NCI-H2107 treated with DMSO at 0.1 percent for 48 hours (cell line): ENCODE results near the gene CGB7.
"Not testable (repeated sequence)": the region's sequence is repeated elsewhere in the genome, so short reads cannot be mapped to it uniquely, and the experiment has no call there.

Experiments used
- DNase-seq: peaks from one replicate; lab custom pipeline; 2025; ENCODE audit not compliant: unreplicated experiment; lab: John Stamatoyannopoulos, UW

Gene CGB7

GRCh38 chr19:49042666-49043065 lies 14.9 kb downstream of the CGB7 start:
- not testable (repeated sequence) for DNase-seq

GRCh38 chr19:49042177-49042576 lies 15.4 kb downstream of the CGB7 start:
- DNase-seq, result no peak

- DNase-seq, result not testable (repeated sequence)
Measured at GRCh38 chr19:49039736-49040135, 17.8 kb downstream of the CGB7 start.

GRCh38 chr19:49038557-49039276 lies 18.8 kb downstream of the CGB7 start:
- not testable (repeated sequence) for DNase-seq

GRCh38 chr19:49038111-49038510 lies 19.4 kb downstream of the CGB7 start:
- DNase-seq, result not testable (repeated sequence)

- DNase-seq, result not testable (repeated sequence)
Measured at GRCh38 chr19:49036815-49037214, 20.7 kb downstream of the CGB7 start, which contains the start of gene CGB1. Gene CGB1 (minus strand): TSS chr19:49036895. CDS start chr19:49036711, 184 bp downstream.

GRCh38 chr19:49031642-49032301 lies 25.8 kb downstream of the CGB7 start, which contains the start of gene CGB2:
Gene CGB2 (plus strand): TSS chr19:49031890. CDS start chr19:49032096, 206 bp downstream.
- not testable (repeated sequence) for DNase-seq

- DNase-seq, result not testable (repeated sequence)
Measured at GRCh38 chr19:49030323-49030722, 27.2 kb downstream of the CGB7 start.

GRCh38 chr19:49029749-49030148 lies 27.8 kb downstream of the CGB7 start:
- not testable (repeated sequence) for DNase-seq

GRCh38 chr19:49028686-49029085 lies 28.9 kb downstream of the CGB7 start:
- DNase-seq, result not testable (repeated sequence)

GRCh38 chr19:49025599-49025998 lies 31.9 kb downstream of the CGB7 start:
- not testable (repeated sequence) for DNase-seq

- not testable (repeated sequence) for DNase-seq
Measured at GRCh38 chr19:49025088-49025487, 32.5 kb downstream of the CGB7 start.

GRCh38 chr19:49024233-49024632 lies 33.3 kb downstream of the CGB7 start, which contains the start of gene CGB3:
Gene CGB3 (minus strand): TSS chr19:49024333. CDS start chr19:49023971, 362 bp downstream.
- not testable (repeated sequence) for DNase-seq

GRCh38 chr19:49022116-49022515 lies 35.4 kb downstream of the CGB7 start:
- no peak for DNase-seq

GRCh38 chr19:49020931-49021895 lies 36.3 kb downstream of the CGB7 start:
- no peak for DNase-seq

GRCh38 chr19:49020342-49020741 lies 37.2 kb downstream of the CGB7 start:
- no peak for DNase-seq

GRCh38 chr19:49019242-49019932 lies 38.2 kb downstream of the CGB7 start:
- peak; percentile 20 for DNase-seq

- not testable (repeated sequence) for DNase-seq
Measured at GRCh38 chr19:49018388-49019241, 38.9 kb downstream of the CGB7 start.

GRCh38 chr19:49017666-49018351 lies 39.7 kb downstream of the CGB7 start:
- no peak for DNase-seq
